Osteoblast (primary cell): ENCODE data around the gene HOXA2. TPM values are rescaled to one million over a fixed set of nuclear protein-coding genes. Genes with fewer than 3 reads are reported as not detected.

Source experiments
- DNase-seq: peaks from one replicate; pipeline ENCODE4 v3.0.0; 2011; ENCODE audit warnings: low spot score, mixed read lengths; ENCODE audit not compliant: insufficient read length; ENCODE audit errors: missing footprints
- H2AFZ ChIP-seq: 2 replicates; pipeline ENCODE4 v1.6.0; 2011; ENCODE audit warnings: mild to moderate bottlenecking, low read length
- H3K27ac ChIP-seq: 2 replicates; pipeline ENCODE4 v1.5.1; 2011; ENCODE audit warnings: mild to moderate bottlenecking, low read depth, low read length, moderate library complexity
- H3K27me3 ChIP-seq: 2 replicates; pipeline ENCODE4 v1.6.0; 2012; ENCODE audit warnings: mild to moderate bottlenecking, control low read depth, inconsistent platforms, low read length, moderate library complexity; ENCODE audit not compliant: insufficient read depth
- H3K36me3 ChIP-seq: 2 replicates; pipeline ENCODE4 v1.5.1; 2011; ENCODE audit warnings: mild to moderate bottlenecking, low read length, control low read depth, moderate library complexity; ENCODE audit not compliant: insufficient read depth
- H3K4me1 ChIP-seq: 2 replicates; pipeline ENCODE4 v1.5.1; 2011; ENCODE audit warnings: mild to moderate bottlenecking, low read length, control low read depth, moderate library complexity; ENCODE audit not compliant: insufficient read depth
- H3K4me2 ChIP-seq: 2 replicates; pipeline ENCODE4 v1.6.0; 2011; ENCODE audit warnings: mild to moderate bottlenecking, low read length; ENCODE audit not compliant: insufficient read depth
- H3K4me3 ChIP-seq: fragments of 200-600 bp; sonication (generic); 3 replicates; pipeline ENCODE4 v1.5.1; 2012; ENCODE audit warnings: mild to moderate bottlenecking, low read length, inconsistent platforms; ENCODE audit not compliant: insufficient read depth
- H3K79me2 ChIP-seq: 2 replicates; pipeline ENCODE4 v1.6.0; 2012; ENCODE audit warnings: mild to moderate bottlenecking, low read length, control low read depth, inconsistent platforms; ENCODE audit not compliant: insufficient read depth
- H3K9me3 ChIP-seq: 2 replicates; pipeline ENCODE4 v1.5.1; 2011; ENCODE audit warnings: low read depth, low read length, control low read depth
- H4K20me1 ChIP-seq: 2 replicates; pipeline ENCODE4 v1.6.0; 2012; ENCODE audit warnings: mild to moderate bottlenecking, low read length, control low read depth; ENCODE audit not compliant: insufficient read depth
- CTCF ChIP-seq: IDR thresholded peaks from 2 replicates; pipeline ENCODE4 v1.5.1; 2011; ENCODE audit warnings: mild to moderate bottlenecking, low read depth, low read length, moderate library complexity; ENCODE audit errors: extremely low read depth
- total RNA-seq: library from RNA; depleted of rRNA; stranded (reverse); fragments of >200 nt; gene quantifications from 2 replicates; pipeline ENCODE4 v1.2.3, GENCODE V29; 2012

Gene HOXA2
- total RNA-seq, 1 donor, result 0.36 TPM

- Histone ChIP-seq H3K79me2 (no peaks in the 10 kb centered on the region), H3K36me3 (no peaks in the 10 kb centered on the region), H4K20me1 (no peaks in the 10 kb centered on the region), H3K4me2 (no peak overlapping the region), H3K9me3 (no peaks in the 10 kb centered on the region), H3K27me3 (no peaks in the 10 kb centered on the region), H3K4me3 (no peak overlapping the region), H2AFZ (no peak overlapping the region), H3K4me1 (peaks cover 4% of the 10 kb centered on the region), H3K27ac (no peak overlapping the region)
- no peak for DNase-seq
- TF ChIP-seq CTCF, result no peak
Measured at GRCh38 chr7:27082171-27082570, 20.3 kb downstream of the HOXA2 start.

GRCh38 chr7:27080844-27081436 is 21.5 kb downstream of the HOXA2 start:
- H4K20me1 ChIP-seq, result no peaks in the 10 kb centered on the region
- TF ChIP-seq CTCF, result no peak
- H3K27ac ChIP-seq, result no peak overlapping the region
- H3K27me3 ChIP-seq, result no peaks in the 10 kb centered on the region
- H3K9me3 ChIP-seq, result no peaks in the 10 kb centered on the region
- DNase-seq, result no peak
- H3K4me3 ChIP-seq, result no peak overlapping the region
- no peaks in the 10 kb centered on the region for H3K79me2 ChIP-seq
- H3K4me1 ChIP-seq, result peaks cover 4% of the 10 kb centered on the region
- no peaks in the 10 kb centered on the region for H3K36me3 ChIP-seq
- H3K4me2 ChIP-seq, result no peak overlapping the region
- no peak overlapping the region for H2AFZ ChIP-seq

GRCh38 chr7:27079234-27079975 is 23.1 kb downstream of the HOXA2 start:
- Histone ChIP-seq H3K4me2 (no peak overlapping the region), H3K27me3 (no peaks in the 10 kb centered on the region), H4K20me1 (no peaks in the 10 kb centered on the region), H3K27ac (no peak overlapping the region), H3K36me3 (no peaks in the 10 kb centered on the region), H3K9me3 (no peaks in the 10 kb centered on the region), H3K79me2 (no peaks in the 10 kb centered on the region), H2AFZ (no peak overlapping the region), H3K4me3 (no peak overlapping the region), H3K4me1 (peaks cover 4% of the 10 kb centered on the region)
- TF ChIP-seq CTCF, result no peak
- no peak for DNase-seq

GRCh38 chr7:27078616-27079233 is 23.8 kb downstream of the HOXA2 start:
- Histone ChIP-seq H3K4me3 (no peak overlapping the region), H3K79me2 (no peaks in the 10 kb centered on the region), H2AFZ (no peak overlapping the region), H3K27ac (no peak overlapping the region), H3K4me2 (no peak overlapping the region), H3K27me3 (no peaks in the 10 kb centered on the region), H3K36me3 (no peaks in the 10 kb centered on the region), H4K20me1 (no peaks in the 10 kb centered on the region), H3K9me3 (no peaks in the 10 kb centered on the region), H3K4me1 (peaks cover 4% of the 10 kb centered on the region)
- TF ChIP-seq CTCF, result no peak
- DNase-seq, result no peak
